ENCODE data around the gene GALNT13.

GALNT13 gene

GRCh38 chr2:154324601-154325000, 452.9 kb downstream of the GALNT13 start:
- H3K27ac Mint-ChIP-seq = no peak overlapping the region
- no peaks in the 10 kb centered on the region for H3K4me1 Mint-ChIP-seq (ENCODE audit: low read depth)
- H3K4me3 Mint-ChIP-seq = no peak overlapping the region
- H3K9me3 Mint-ChIP-seq = no peaks in the 10 kb centered on the region
- no peaks in the 10 kb centered on the region for H3K27me3 Mint-ChIP-seq
- no peaks in the 10 kb centered on the region for H3K36me3 Mint-ChIP-seq (ENCODE audit: low read depth)

DNA sequence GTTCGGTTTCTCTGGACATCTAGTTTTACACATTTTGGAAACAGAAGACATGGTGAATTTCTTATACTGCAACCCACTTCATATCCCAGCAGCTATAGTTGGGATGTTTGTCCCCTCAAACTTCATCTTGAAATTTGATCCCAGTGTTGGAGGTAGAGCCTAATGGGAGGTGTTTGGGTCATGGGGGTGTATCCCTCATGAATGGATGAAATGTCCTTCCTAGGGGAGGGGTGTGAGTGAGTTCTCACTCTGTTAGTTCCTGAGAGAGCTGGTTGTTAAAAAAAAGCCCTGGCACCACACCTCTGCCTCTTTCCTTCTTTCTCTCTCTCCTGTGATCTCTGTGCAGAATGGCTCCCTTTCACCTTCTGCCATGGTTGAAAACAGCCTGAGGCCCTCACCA, 457.8 kb downstream of the GALNT13 start:
- no peaks in the 10 kb centered on the region for H3K36me3 Mint-ChIP-seq (ENCODE audit: low read depth)
- H3K9me3 Mint-ChIP-seq = no peaks in the 10 kb centered on the region
- no peaks in the 10 kb centered on the region for H3K4me1 Mint-ChIP-seq (ENCODE audit: low read depth)
- H3K4me3 Mint-ChIP-seq = no peak overlapping the region
- no peak overlapping the region for H3K27ac Mint-ChIP-seq
- no peaks in the 10 kb centered on the region for H3K27me3 Mint-ChIP-seq

DNA sequence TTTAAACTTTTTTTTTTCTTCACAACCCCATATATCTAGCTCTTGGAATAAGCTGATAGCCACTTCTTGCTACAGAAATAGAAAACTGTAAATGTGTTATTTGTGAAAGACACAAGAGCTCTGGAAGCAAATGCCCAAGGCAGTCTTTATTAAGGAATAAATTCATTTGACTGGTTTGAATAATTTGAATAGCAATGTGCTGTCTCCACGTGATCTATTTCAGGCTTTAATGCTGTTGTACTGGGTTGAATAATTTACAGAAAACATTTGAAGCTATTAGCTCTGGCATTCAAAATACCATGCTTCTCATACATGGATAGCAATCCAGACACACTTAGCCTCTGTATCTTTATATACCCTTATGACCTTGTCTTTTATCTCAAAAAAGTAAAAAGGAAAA, 460.1 kb downstream of the GALNT13 start:
- Mint-ChIP-seq H3K36me3 (ENCODE audit: low read depth) (no peaks in the 10 kb centered on the region), H3K4me3 (no peak overlapping the region), H3K9me3 (no peaks in the 10 kb centered on the region), H3K4me1 (ENCODE audit: low read depth) (no peaks in the 10 kb centered on the region), H3K27me3 (no peaks in the 10 kb centered on the region), H3K27ac (no peak overlapping the region)

GRCh38 chr2:154336201-154336600, 464.5 kb downstream of the GALNT13 start:
- no peaks in the 10 kb centered on the region for H3K27me3 Mint-ChIP-seq
- H3K27ac Mint-ChIP-seq = no peak overlapping the region
- H3K4me3 Mint-ChIP-seq = no peak overlapping the region
- no peaks in the 10 kb centered on the region for H3K36me3 Mint-ChIP-seq (ENCODE audit: low read depth)
- no peaks in the 10 kb centered on the region for H3K4me1 Mint-ChIP-seq (ENCODE audit: low read depth)
- no peaks in the 10 kb centered on the region for H3K9me3 Mint-ChIP-seq

- Mint-ChIP-seq H3K4me3 (no peak overlapping the region), H3K4me1 (ENCODE audit: low read depth) (no peaks in the 10 kb centered on the region), H3K27me3 (no peaks in the 10 kb centered on the region), H3K9me3 (no peaks in the 10 kb centered on the region), H3K36me3 (ENCODE audit: low read depth) (no peaks in the 10 kb centered on the region), H3K27ac (no peak overlapping the region)
These were observed 466.7 kb downstream of the GALNT13 start for GRCh38 chr2:154338352-154338967.

GRCh38 chr2:154343282-154343681, 471.6 kb downstream of the GALNT13 start:
- no peak overlapping the region for H3K4me3 Mint-ChIP-seq
- H3K36me3 Mint-ChIP-seq (ENCODE audit: low read depth) = no peaks in the 10 kb centered on the region
- no peak overlapping the region for H3K27ac Mint-ChIP-seq
- H3K27me3 Mint-ChIP-seq = no peaks in the 10 kb centered on the region
- H3K4me1 Mint-ChIP-seq (ENCODE audit: low read depth) = no peaks in the 10 kb centered on the region
- H3K9me3 Mint-ChIP-seq = no peaks in the 10 kb centered on the region

- H3K36me3 Mint-ChIP-seq (ENCODE audit: low read depth) = no peaks in the 10 kb centered on the region
- H3K9me3 Mint-ChIP-seq = no peaks in the 10 kb centered on the region
- H3K4me3 Mint-ChIP-seq = no peak overlapping the region
- no peak overlapping the region for H3K27ac Mint-ChIP-seq
- no peaks in the 10 kb centered on the region for H3K4me1 Mint-ChIP-seq (ENCODE audit: low read depth)
- H3K27me3 Mint-ChIP-seq = no peaks in the 10 kb centered on the region
These were observed 479.2 kb downstream of the GALNT13 start for GRCh38 chr2:154350911-154351310.

DNA sequence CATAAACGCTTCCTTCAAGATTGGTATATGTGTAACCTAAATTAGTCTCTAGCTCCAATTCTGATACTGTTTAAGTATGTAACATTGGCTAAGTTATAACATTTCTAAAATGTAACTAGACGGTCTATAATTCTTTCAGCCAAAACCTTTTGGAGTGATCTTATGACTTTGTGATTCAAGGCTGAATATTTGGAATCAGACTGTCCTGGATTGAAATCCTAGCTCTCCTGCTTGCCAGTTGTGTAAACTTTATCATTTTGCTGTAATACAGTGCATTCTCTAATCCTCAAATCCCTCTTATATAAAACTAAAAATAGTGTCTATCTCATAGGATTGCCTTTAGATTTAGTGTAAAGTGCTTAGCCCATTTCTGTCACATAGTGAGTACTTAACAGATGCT, 489.6 kb downstream of the GALNT13 start:
- H3K4me1 Mint-ChIP-seq (ENCODE audit: low read depth) = no peaks in the 10 kb centered on the region
- no peak overlapping the region for H3K4me3 Mint-ChIP-seq
- no peaks in the 10 kb centered on the region for H3K27me3 Mint-ChIP-seq
- no peak overlapping the region for H3K27ac Mint-ChIP-seq
- peaks cover 7% of the 10 kb centered on the region for H3K9me3 Mint-ChIP-seq
- H3K36me3 Mint-ChIP-seq (ENCODE audit: low read depth) = no peaks in the 10 kb centered on the region

DNA sequence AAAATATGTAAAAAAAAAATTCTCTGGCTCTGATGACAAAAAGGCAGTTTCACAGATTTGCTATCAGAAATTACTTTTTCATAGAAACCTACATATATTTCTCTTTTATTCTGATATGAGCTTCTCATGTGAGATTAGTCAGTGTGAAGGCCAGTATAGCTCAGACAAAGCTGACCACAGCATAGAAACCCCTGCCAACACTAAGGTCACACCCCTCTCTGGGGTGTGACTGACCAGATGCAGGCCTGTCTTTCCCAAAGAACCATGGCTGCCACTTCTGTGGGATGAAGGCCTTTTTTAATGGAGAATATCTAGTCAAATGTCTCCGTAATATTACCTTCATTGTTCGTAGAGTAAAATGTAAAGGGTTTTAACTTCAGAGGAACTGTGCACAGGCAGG, 496.4 kb downstream of the GALNT13 start:
- Mint-ChIP-seq H3K4me1 (ENCODE audit: low read depth) (no peaks in the 10 kb centered on the region), H3K27ac (no peak overlapping the region), H3K9me3 (peaks cover 8% of the 10 kb centered on the region), H3K36me3 (ENCODE audit: low read depth) (no peaks in the 10 kb centered on the region), H3K4me3 (no peak overlapping the region), H3K27me3 (no peaks in the 10 kb centered on the region)

- H3K27me3 Mint-ChIP-seq = no peaks in the 10 kb centered on the region
- no peak overlapping the region for H3K4me3 Mint-ChIP-seq
- peaks cover 4% of the 10 kb centered on the region for H3K9me3 Mint-ChIP-seq
- H3K27ac Mint-ChIP-seq = no peak overlapping the region
- no peaks in the 10 kb centered on the region for H3K4me1 Mint-ChIP-seq (ENCODE audit: low read depth)
- no peaks in the 10 kb centered on the region for H3K36me3 Mint-ChIP-seq (ENCODE audit: low read depth)
These were observed 499.2 kb downstream of the GALNT13 start for GRCh38 chr2:154370873-154371272.

GRCh38 chr2:154374416-154374815, 502.7 kb downstream of the GALNT13 start:
- Mint-ChIP-seq H3K9me3 (no peaks in the 10 kb centered on the region), H3K27me3 (no peaks in the 10 kb centered on the region), H3K4me1 (ENCODE audit: low read depth) (no peaks in the 10 kb centered on the region), H3K36me3 (ENCODE audit: low read depth) (no peaks in the 10 kb centered on the region), H3K4me3 (no peak overlapping the region), H3K27ac (no peak overlapping the region)

GRCh38 chr2:154375579-154375931, 503.8 kb downstream of the GALNT13 start:
- Mint-ChIP-seq H3K4me3 (no peak overlapping the region), H3K27ac (no peak overlapping the region), H3K27me3 (no peaks in the 10 kb centered on the region), H3K36me3 (ENCODE audit: low read depth) (no peaks in the 10 kb centered on the region), H3K9me3 (no peaks in the 10 kb centered on the region), H3K4me1 (ENCODE audit: low read depth) (no peaks in the 10 kb centered on the region)

DNA sequence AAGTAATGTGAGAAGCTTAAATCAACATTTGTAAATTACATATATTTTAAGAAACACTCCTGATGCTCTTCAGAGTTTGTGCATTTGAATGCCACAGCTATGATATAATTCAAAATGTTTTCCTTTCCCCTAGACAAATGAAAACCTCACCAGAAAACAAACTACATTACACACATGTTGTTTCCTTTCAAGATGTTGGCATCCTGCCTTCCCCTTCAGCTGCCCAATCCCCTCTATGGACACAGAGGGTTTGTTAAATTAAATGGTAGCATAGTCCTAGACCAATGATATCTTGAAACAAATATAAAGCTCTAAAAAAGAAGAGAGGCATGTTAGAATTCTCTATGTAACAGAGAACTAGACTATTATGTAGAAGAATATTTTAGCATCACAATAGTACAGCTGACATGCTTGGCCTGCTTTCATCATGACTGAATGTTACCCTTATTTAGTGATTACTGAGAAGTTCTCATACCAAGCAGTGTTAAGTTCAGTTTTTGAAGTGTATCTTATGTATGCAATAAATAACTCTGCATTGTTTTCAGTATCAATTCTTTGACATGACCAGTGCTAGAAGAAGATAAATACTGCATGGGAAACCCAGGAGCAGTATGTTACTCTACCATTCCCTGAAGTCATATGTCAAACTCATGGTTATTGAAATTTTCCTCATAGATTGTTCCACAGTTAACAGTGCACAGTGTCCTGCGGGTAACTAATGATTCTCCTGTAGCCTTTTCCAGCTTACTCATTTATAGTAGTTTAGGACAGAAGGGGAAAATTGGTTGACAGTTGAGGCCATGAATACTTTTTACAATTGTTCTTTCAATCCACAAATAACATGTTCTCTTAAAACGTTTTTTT, 510.4 kb downstream of the GALNT13 start:
- Mint-ChIP-seq H3K9me3 (no peaks in the 10 kb centered on the region), H3K4me1 (ENCODE audit: low read depth) (no peaks in the 10 kb centered on the region), H3K27ac (no peak overlapping the region), H3K27me3 (no peaks in the 10 kb centered on the region), H3K36me3 (ENCODE audit: low read depth) (no peaks in the 10 kb centered on the region), H3K4me3 (no peak overlapping the region)

- no peaks in the 10 kb centered on the region for H3K27me3 Mint-ChIP-seq
- H3K9me3 Mint-ChIP-seq = peaks cover 8% of the 10 kb centered on the region
- H3K4me3 Mint-ChIP-seq = no peak overlapping the region
- H3K27ac Mint-ChIP-seq = no peak overlapping the region
- H3K36me3 Mint-ChIP-seq (ENCODE audit: low read depth) = no peaks in the 10 kb centered on the region
- no peaks in the 10 kb centered on the region for H3K4me1 Mint-ChIP-seq (ENCODE audit: low read depth)
These were observed 514.5 kb downstream of the GALNT13 start for GRCh38 chr2:154386186-154386585.

DNA sequence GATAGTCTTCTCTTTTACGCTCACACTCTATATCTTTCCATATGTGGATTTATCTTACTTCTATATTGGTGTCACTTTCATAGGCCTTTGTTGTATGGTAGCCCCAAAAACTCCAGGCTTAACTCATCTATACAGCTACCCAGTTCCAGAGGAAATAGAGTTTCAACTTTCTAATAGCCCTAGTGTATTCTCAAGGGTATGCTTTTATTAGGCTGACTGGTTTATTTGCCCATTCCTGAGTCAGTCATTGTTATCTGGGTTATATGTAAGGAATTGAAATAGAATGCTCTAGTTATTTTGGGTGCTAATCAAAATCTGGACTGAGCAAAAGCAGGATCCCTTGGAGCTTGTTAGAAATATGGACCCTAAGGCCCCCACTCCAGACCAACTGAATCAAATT, 519.3 kb downstream of the GALNT13 start:
- Mint-ChIP-seq H3K27ac (no peak overlapping the region), H3K36me3 (ENCODE audit: low read depth) (no peaks in the 10 kb centered on the region), H3K4me3 (no peak overlapping the region), H3K4me1 (ENCODE audit: low read depth) (no peaks in the 10 kb centered on the region), H3K27me3 (no peaks in the 10 kb centered on the region), H3K9me3 (peaks cover 14% of the 10 kb centered on the region)

- Mint-ChIP-seq H3K9me3 (peaks cover 14% of the 10 kb centered on the region), H3K4me3 (no peak overlapping the region), H3K4me1 (ENCODE audit: low read depth) (no peaks in the 10 kb centered on the region), H3K36me3 (ENCODE audit: low read depth) (no peaks in the 10 kb centered on the region), H3K27me3 (no peaks in the 10 kb centered on the region), H3K27ac (no peak overlapping the region)
These were observed 520.5 kb downstream of the GALNT13 start for GRCh38 chr2:154392256-154392655.
